GM19193 (cell line): ENCODE results near the gene BTF3L4.

Experiments
- POLR2A ChIP-seq: IDR thresholded peaks from 4 replicates; pipeline ENCODE4 v1.6.1; 2011; ENCODE audit not compliant: insufficient read depth, insufficient read length; ENCODE audit errors: extremely low read depth

BTF3L4 gene

DNA sequence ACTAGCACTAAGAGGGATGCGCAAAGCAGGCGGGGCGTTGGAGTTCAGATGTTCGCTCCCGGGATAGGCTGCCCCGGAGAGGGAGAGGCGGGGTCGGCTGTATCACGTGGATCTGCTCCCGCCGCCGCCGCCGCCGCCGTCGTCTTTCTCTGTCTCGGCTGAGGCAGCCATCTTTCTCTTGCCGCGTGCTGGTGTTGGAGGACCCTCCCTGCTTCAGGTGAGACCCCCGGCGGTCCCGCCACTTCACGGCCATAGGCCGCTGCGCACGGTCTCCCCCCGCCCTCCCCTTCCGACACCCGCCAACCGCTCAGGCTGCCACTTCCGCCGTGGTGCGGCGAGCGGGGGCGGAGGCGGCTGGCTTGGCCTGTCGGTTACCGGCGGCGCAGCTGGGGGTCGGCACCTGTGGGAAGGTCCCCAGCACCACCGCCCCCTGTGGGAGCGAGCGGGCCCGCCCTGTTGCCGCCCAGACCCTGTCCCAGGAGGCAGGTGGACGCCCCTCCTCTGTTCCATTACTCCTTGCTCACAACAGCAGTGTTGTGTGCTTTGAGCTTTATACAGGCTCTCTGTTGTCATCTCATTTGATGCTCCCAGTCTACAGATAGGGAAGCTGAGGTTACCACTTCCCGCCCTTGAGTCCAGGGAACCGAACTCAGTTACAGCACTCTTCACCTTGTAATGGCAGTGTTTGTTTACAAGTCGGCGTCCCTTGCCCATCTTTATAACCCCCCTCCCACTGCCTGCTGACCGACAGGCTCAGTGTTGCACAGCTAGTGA lies at the start of gene BTF3L4:
Gene BTF3L4 (plus strand): TSS at position 133 of the 774 bp plus-strand sequence. CDS start 3,553 bp downstream, outside the sequence.
- TF ChIP-seq POLR2A: peak; percentile 69

DNA sequence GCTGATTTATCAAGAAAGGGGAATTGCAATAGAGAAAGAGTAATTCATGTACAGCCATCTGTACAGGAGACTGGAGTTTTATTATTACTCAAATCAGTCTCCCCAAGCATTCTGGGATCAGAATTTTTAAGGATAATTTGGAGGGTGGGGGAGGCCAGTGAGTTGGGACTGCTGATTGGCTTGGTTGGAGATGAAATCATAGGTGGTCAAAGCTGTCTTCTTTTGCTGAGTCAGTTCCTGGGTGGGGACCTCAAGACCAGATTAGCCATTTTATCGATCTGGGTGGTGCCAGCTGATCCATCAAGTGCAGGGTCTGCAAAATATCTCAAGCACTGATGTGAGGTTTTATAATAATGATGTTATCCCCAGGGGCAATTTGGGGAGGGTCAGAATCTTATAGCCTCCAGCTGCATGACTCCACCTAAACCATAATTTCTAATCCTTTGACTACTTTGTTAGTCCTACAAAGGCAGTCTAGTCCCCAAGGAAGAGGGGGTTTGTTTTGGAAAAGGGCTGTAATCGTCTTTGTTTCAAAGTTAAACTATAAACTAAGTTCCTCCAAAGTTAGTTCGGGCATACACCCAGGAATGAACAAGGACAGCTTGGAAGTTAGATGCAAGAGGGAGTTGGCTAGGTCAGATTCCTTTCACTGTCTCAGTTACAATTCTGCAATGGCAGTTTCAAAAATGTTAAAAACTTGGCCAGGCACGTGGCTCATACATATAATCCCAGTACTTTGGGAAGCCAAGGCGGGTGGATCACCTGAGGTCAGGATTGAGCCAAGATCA lies 48.7 kb upstream of the BTF3L4 start:
- TF ChIP-seq POLR2A: no peak

DNA sequence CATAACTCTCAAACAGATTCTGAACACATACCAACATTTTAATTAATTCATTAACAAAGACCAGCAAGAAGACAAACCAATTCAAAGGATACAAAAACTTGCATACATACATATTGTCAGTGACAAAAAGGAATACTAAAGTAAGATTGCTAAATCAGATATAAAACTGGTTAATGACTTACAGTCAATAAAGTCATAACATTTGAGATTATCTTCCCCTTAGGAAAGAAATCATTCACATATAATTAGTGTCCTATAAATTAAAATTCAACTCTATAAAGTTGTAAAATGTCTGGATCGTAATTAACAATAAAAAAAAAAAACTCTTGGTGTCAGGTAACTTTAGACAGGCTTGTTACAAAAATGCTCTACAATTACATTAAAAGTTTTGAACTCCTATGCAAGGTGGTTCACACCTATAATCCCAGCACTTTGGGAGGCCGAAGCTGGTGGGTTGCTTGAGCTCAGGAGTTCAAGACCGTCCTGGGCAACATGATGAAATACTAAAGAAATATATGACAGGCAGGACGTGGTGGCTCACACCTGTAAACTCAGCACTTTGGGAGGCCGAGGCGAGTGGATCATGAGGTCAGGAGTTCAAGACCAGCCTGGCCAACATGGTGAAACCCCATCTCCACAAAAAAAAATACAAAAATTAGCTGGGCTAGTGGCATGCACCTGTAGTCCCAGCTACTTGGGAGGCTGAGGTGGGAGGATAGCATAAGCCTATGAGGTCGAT lies 47.9 kb upstream of the BTF3L4 start:
- no peak for TF ChIP-seq POLR2A

DNA sequence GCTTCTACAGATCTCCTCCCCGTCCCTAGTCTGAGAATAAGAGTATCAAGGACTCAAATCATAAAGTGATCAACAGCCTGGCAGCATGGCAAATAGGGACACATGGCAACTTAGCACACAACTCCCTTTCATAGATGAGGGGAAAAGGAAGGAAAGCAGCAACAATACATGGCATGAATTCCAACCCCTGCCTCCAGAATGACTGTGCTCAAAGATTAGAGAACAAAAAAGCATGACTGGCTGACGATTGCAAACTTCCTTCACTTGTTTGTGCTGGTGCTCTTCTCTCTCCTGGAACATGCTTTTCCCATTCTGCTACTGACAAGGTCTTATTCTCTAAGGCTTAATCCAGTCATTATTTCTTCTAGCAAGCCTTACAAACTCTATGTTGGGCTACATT lies 34.0 kb upstream of the BTF3L4 start:
- no peak for TF ChIP-seq POLR2A

DNA sequence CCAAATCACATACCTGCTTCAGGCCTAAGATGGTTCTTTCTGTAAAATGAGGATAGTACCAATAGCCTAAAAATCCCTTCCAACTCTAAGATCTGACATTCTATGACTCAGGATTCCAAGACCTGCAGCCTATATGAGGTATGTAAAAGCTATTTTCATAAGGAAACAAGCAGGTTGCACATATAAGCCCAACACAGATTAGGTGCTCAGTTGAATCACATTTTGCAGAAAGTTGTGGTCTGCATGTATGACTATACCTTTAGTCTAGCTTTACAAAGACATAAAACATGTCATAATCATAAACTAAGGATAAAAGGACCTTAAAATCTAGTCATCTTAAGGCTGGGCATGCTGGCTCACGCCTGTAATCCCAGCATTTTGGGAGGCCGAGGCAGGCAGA lies 29.8 kb upstream of the BTF3L4 start:
- no peak for TF ChIP-seq POLR2A

DNA sequence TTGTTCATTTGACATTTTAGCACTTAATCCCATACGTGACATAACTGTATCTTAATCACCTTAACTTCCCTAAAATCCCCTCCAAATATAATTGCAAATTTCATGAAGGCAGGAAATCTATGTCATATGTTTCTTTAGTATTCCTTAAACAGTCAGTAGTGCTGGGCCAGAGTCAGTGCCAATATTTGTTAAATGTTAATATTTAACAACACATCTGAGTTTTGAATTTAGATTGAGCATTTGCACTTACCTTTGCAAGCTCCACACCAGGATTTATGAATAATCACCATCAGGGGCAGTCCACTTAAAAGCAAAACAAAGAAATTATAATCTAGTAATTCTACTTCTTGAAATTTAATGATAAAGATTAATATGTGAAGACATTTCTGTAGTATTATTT lies 27.8 kb upstream of the BTF3L4 start:
- no peak for TF ChIP-seq POLR2A

DNA sequence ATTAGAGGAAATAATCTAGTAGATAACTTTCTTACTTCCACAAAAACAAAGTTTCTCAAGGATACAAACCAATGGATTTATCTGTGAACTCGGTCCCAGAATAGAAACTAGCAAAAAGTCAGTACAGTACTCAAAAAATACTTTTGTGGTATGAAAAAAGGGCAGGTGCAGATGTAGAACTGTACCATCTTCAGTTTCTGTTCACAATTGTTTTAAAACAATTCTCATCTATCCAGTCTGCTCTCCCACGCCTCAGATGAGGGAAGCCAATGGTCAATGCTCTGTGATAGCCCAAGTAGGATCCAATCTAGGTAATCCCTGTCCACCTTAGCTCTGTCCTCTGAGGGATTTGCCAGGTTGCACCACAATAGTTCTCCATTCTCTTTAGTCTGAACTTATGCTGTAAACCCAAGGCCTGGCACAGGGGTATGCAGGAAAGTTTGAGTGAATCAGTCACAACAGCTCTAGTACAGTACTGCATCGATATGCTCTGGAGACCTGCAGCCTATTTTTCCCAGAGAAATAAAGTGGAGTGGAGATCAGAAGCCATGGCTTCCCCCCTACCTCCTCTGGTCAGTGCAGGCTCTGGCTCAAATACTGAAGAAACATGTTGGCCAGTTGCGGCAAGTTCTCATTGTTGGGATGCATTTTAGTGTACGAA lies 23.8 kb upstream of the BTF3L4 start:
- no peak for TF ChIP-seq POLR2A

DNA sequence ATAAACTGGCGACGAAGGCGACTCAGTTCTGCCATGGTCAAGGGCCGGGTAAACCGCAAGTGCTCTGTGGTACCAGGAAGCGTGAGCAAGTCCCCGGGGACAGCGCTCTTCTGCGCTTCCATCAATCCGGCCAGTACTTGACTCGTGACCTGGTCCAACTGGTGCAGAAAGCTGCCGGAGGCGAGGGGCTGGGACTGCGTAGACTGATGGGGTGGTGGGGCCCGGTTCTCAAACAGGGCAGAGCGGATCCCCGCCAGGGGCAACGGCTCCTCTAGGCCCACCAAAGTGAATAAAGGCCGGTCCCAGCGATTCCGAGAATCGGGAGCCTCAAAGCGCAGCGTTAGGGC lies 23.3 kb upstream of the BTF3L4 start:
- TF ChIP-seq POLR2A: no peak

DNA sequence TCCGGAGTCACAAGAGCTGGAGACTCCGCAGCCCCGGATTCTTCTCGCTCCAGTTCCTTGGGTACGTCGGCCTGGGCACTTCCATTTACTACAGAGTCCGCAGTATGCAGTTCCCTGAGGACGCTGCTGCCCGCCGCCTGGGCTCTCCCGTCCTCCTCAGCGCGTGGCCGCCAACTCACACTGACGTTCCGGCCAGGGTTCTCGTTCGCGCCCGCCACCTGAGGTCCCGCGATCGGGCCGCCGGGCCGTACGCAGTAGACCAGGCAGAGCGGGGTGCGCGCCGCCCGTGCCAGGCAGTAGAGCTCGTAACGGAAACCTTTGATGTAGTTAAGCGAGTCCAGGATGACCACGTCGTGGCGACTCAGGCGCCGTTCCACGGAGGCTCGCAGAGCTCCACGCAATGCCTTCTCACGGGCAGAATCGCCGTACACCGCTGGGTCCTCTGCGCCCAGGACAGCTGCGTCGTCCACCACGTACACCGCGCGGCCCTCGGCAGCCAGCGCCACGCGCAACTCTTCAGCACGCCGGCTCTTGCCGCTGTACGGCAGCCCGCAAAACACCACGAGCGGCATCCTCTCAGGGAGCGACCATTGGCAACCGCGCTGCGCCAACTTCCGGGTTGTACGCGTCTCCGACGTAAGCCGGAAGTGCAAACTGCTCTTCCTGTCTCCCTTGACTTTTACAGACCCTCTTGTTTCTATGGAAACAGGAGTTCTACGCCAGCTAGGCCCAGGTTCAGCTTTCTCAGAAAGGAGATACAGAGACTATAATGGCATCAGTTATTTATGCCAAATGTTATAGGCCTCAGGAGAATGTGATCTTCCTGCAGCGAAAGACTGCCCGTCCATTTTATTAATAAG lies 22.7 kb upstream of the BTF3L4 start, which contains the start of gene KTI12:
Gene KTI12 (minus strand): TSS at position 621 of the 860 bp plus-strand sequence. CDS start 49 bp downstream, at position 572.
- peak; percentile 91 for TF ChIP-seq POLR2A

DNA sequence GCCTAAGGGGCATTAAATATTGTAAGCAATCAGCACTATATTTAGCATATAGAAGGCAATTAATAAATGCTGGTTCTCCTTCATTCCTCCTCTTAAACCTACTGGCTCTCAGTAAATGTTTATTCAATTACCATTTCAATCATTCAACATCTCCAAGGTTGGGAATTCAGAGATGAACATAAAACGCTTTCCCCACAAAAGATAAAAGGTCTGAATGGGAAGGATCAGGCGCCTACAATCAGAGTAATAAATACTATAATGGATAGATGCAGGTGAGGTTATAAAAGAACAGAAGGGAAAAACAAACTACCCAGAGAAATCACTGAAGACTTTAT lies 22.1 kb upstream of the BTF3L4 start:
- TF ChIP-seq POLR2A: no peak

DNA sequence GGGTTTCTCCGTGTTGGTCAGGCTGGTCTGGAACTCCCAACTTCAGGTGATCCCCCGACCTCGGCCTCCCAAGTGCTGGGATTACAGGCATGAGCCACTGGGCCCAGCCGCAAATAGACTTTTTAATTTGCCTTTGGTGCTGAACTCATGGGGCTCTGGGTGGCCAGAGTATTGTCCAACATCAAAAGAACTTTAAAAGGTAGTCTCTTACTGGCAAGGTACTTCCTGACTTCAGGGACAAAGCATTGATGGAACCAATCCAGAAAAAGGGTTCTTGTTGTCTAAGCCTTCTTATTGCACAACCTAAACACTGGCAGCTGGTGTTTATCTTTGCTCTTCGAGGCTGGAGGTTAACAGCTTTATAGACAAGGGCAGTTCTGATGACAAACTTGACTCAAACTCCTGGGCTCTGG lies 18.7 kb upstream of the BTF3L4 start:
- TF ChIP-seq POLR2A: no peak

DNA sequence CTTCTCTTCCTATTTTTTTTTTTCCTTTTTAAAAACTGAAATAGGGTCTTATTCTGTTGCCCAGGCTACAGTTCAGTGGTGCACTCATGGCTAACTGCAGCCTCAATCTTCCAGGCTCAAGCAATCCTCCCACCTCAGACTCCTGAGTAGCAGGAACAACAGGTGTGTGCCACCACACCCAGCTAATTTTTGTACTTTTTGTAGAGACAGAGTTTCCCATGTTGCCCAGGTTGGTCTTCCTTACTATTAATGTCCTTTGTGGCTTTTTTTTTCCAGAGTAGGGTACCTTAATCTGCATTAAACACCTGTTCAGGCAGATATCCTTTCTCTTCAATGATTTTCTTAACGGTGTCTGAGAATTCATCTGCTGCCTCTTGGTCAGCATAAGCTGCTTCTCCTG lies 18.2 kb upstream of the BTF3L4 start:
- TF ChIP-seq POLR2A: no peak

DNA sequence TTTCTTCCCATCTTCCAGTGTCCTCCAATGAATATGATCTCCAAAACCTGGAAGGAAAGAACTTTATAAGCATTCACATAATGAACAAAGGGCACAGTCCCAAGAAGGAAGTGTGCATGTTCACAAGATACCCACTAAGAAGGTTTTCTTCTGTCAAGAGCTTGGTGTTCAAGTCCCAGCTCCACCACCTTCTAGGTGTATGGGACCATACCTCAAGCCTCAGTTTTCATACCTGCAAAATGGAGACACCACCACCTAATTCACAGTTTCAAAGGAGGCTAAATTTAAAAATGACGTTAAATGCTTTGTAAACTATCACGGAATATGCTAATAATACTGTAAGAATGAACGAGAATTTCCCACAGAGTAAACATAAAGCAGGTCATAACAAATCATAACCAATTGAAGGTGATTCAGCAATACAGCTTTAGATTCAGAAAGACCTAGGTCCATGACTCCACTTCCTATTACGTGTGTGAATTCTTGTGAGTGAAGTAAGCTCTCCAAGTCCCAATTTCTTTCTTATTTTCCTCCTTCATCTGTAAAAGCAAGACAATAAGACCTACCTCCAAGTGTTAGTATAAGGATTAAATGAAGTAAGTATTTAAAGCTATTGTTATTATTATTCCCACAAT lies 14.4 kb upstream of the BTF3L4 start:
- TF ChIP-seq POLR2A: no peak

DNA sequence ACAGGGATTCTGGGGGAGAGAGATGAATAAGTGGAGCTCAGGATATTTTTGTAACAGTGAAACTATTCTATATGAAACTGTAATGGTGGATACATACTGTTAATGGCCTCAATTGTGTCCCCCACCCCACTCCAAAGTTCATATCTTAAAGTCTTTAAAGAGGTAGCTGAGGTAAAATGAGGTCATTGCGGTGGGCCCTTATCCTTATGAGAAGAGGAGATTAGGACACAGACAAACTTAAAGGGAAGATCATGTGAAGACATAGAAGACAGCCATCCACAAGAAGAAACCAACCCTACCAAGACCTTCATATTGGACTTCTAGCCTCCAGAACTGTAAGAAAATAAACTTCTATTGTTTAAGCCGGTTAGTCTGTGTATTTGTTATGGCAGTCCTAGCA lies 10.9 kb upstream of the BTF3L4 start:
- TF ChIP-seq POLR2A: no peak
